ENCODE data around the gene PLEKHB1.

PLEKHB1 gene

GRCh38 chr11:73659961-73660360 is 13.6 kb downstream of the PLEKHB1 start:
- Histone ChIP-seq H3K36me3 (ENCODE audit: control insufficient read depth in 1 of 2, insufficient read depth in 2 of 2, low read length in 2 of 2) (no peaks in the 10 kb centered on the region), H3K9me3 (ENCODE audit: insufficient read depth, low read depth, low read length) (no peaks in the 10 kb centered on the region), H3K79me1 (ENCODE audit: low read length) (no peaks in the 10 kb centered on the region), H3K4me2 (ENCODE audit: low read length) (no peak overlapping the region), H2BK12ac (ENCODE audit: low read length) (no peak overlapping the region), H2AK5ac (ENCODE audit: low read length) (no peak overlapping the region), H4K12ac (ENCODE audit: low read depth, low read length) (no peak overlapping the region), H3K79me2 (ENCODE audit: control insufficient read depth, insufficient read depth, low read length, poor library complexity) (no peaks in the 10 kb centered on the region), H2BK120ac (ENCODE audit: insufficient read depth, low read length, poor library complexity) (no peak overlapping the region), H3K23ac (ENCODE audit: low read length) (no peak overlapping the region), H3K4ac (ENCODE audit: low read depth, low read length) (no peak overlapping the region), H2AFZ (ENCODE audit: insufficient read depth, low read length, poor library complexity) (no peak overlapping the region), H4K91ac (ENCODE audit: low read depth, low read length) (no peak overlapping the region), H4K8ac (ENCODE audit: low read depth, low read length) (no peak overlapping the region), H3K27me3 (ENCODE audit: insufficient read depth, low read length) (no peaks in the 10 kb centered on the region), H3K18ac (ENCODE audit: low read length) (no peak overlapping the region), H3K9ac (ENCODE audit: low read length) (no peak overlapping the region), H3K4me3 (ENCODE audit: low read depth, low read length) (no peak overlapping the region), H2BK5ac (ENCODE audit: low read depth, low read length, poor library complexity) (no peak overlapping the region), H3K14ac (ENCODE audit: low read length) (no peak overlapping the region), H3K27ac (ENCODE audit: low read depth, low read length) (no peak overlapping the region), H3K4me1 (ENCODE audit: control insufficient read depth in 1 of 2, insufficient read depth in 2 of 2, low read length in 2 of 2) (peaks cover 8% of the 10 kb centered on the region in 2 experiments)
- no CpG with 5 or more reads among the region's 3 CpGs for WGBS (ENCODE audit: extremely low coverage, insufficient coverage, insufficient read length)
- DNase-seq: peak; percentile 83 to 95

GRCh38 chr11:73660497-73661034 is 14.2 kb downstream of the PLEKHB1 start:
- peak overlapping the region; percentile 6 for H3K4ac ChIP-seq (ENCODE audit: low read depth, low read length)
- H4K91ac ChIP-seq (ENCODE audit: low read depth, low read length): peak overlapping the region; percentile 28
- DNase-seq: no peak
- peak overlapping the region; percentile 58 for H3K4me2 ChIP-seq (ENCODE audit: low read length)
- H4K12ac ChIP-seq (ENCODE audit: low read depth, low read length): no peak overlapping the region
- no peaks in the 10 kb centered on the region for H3K79me2 ChIP-seq (ENCODE audit: control insufficient read depth, insufficient read depth, low read length, poor library complexity)
- no peaks in the 10 kb centered on the region for H3K27me3 ChIP-seq (ENCODE audit: insufficient read depth, low read length)
- peaks cover 1% of the 10 kb centered on the region for H3K9me3 ChIP-seq (ENCODE audit: insufficient read depth, low read depth, low read length)
- peak overlapping the region; percentile 7 for H3K14ac ChIP-seq (ENCODE audit: low read length)
- no peak overlapping the region for H2AK5ac ChIP-seq (ENCODE audit: low read length)
- H3K23ac ChIP-seq (ENCODE audit: low read length): no peak overlapping the region
- peak overlapping the region; percentile 11 for H3K4me3 ChIP-seq (ENCODE audit: low read depth, low read length)
- no peak overlapping the region for H3K27ac ChIP-seq (ENCODE audit: low read depth, low read length)
- no peak overlapping the region for H3K18ac ChIP-seq (ENCODE audit: low read length)
- no peaks in the 10 kb centered on the region for H3K36me3 ChIP-seq (ENCODE audit: control insufficient read depth in 1 of 2, insufficient read depth in 2 of 2, low read length in 2 of 2)
- H2AFZ ChIP-seq (ENCODE audit: insufficient read depth, low read length, poor library complexity): peak overlapping the region; percentile 30
- no peak overlapping the region for H2BK12ac ChIP-seq (ENCODE audit: low read length)
- H3K79me1 ChIP-seq (ENCODE audit: low read length): no peaks in the 10 kb centered on the region
- WGBS (ENCODE audit: extremely low coverage, insufficient coverage, insufficient read length): no CpG with 5 or more reads among the region's 25 CpGs
- no peak overlapping the region for H2BK5ac ChIP-seq (ENCODE audit: low read depth, low read length, poor library complexity)
- no peak overlapping the region for H3K9ac ChIP-seq (ENCODE audit: low read length)
- no peak overlapping the region for H2BK120ac ChIP-seq (ENCODE audit: insufficient read depth, low read length, poor library complexity)
- H3K4me1 ChIP-seq (ENCODE audit: control insufficient read depth in 1 of 2, insufficient read depth in 2 of 2, low read length in 2 of 2): peaks cover 8 to 13% of the 10 kb centered on the region in 2 experiments
- peak overlapping the region; percentile 7 for H4K8ac ChIP-seq (ENCODE audit: low read depth, low read length)

GRCh38 chr11:73661035-73661628 is 14.8 kb downstream of the PLEKHB1 start:
- no CpG with 5 or more reads among the region's 40 CpGs for WGBS (ENCODE audit: extremely low coverage, insufficient coverage, insufficient read length)

GRCh38 chr11:73662445-73663157 is 16.2 kb downstream of the PLEKHB1 start:
- no peaks in the 10 kb centered on the region for H3K79me1 ChIP-seq (ENCODE audit: low read length)
- H2BK5ac ChIP-seq (ENCODE audit: low read depth, low read length, poor library complexity): no peak overlapping the region
- H3K14ac ChIP-seq (ENCODE audit: low read length): no peak overlapping the region
- H2AK5ac ChIP-seq (ENCODE audit: low read length): no peak overlapping the region
- H3K23ac ChIP-seq (ENCODE audit: low read length): no peak overlapping the region
- no peak overlapping the region for H2BK120ac ChIP-seq (ENCODE audit: insufficient read depth, low read length, poor library complexity)
- H2AFZ ChIP-seq (ENCODE audit: insufficient read depth, low read length, poor library complexity): no peak overlapping the region
- no peak overlapping the region for H2BK12ac ChIP-seq (ENCODE audit: low read length)
- no peak overlapping the region for H3K4me2 ChIP-seq (ENCODE audit: low read length)
- H3K9ac ChIP-seq (ENCODE audit: low read length): no peak overlapping the region
- no peak overlapping the region for H3K4me3 ChIP-seq (ENCODE audit: low read depth, low read length)
- H3K79me2 ChIP-seq (ENCODE audit: control insufficient read depth, insufficient read depth, low read length, poor library complexity): no peaks in the 10 kb centered on the region
- H4K8ac ChIP-seq (ENCODE audit: low read depth, low read length): no peak overlapping the region
- H3K36me3 ChIP-seq (ENCODE audit: control insufficient read depth in 1 of 2, insufficient read depth in 2 of 2, low read length in 2 of 2): no peaks in the 10 kb centered on the region
- no peak overlapping the region for H4K91ac ChIP-seq (ENCODE audit: low read depth, low read length)
- no CpG with 5 or more reads among the region's 3 CpGs for WGBS (ENCODE audit: extremely low coverage, insufficient coverage, insufficient read length)
- H3K4me1 ChIP-seq (ENCODE audit: control insufficient read depth in 1 of 2, insufficient read depth in 2 of 2, low read length in 2 of 2): peaks cover 8 to 13% of the 10 kb centered on the region in 2 experiments
- no peak overlapping the region for H3K18ac ChIP-seq (ENCODE audit: low read length)
- no peak overlapping the region for H3K27ac ChIP-seq (ENCODE audit: low read depth, low read length)
- DNase-seq: no peak
- H3K9me3 ChIP-seq (ENCODE audit: insufficient read depth, low read depth, low read length): peaks cover 1% of the 10 kb centered on the region
- H3K4ac ChIP-seq (ENCODE audit: low read depth, low read length): no peak overlapping the region
- H3K27me3 ChIP-seq (ENCODE audit: insufficient read depth, low read length): no peaks in the 10 kb centered on the region
- H4K12ac ChIP-seq (ENCODE audit: low read depth, low read length): no peak overlapping the region

More at GRCh38 chr11:73661035-73661628, 14.8 kb downstream of the PLEKHB1 start:
- Histone ChIP-seq H2BK5ac (ENCODE audit: low read depth, low read length, poor library complexity) (no peak overlapping the region), H3K18ac (ENCODE audit: low read length) (no peak overlapping the region), H2AK5ac (ENCODE audit: low read length) (no peak overlapping the region), H2AFZ (ENCODE audit: insufficient read depth, low read length, poor library complexity) (peak overlapping the region; percentile 50), H3K23ac (ENCODE audit: low read length) (no peak overlapping the region), H3K14ac (ENCODE audit: low read length) (no peak overlapping the region), H3K4me2 (ENCODE audit: low read length) (peak overlapping the region; percentile 83), H3K9me3 (ENCODE audit: insufficient read depth, low read depth, low read length) (peaks cover 1% of the 10 kb centered on the region), H3K79me2 (ENCODE audit: control insufficient read depth, insufficient read depth, low read length, poor library complexity) (no peaks in the 10 kb centered on the region), H4K91ac (ENCODE audit: low read depth, low read length) (no peak overlapping the region), H3K27me3 (ENCODE audit: insufficient read depth, low read length) (no peaks in the 10 kb centered on the region), H4K8ac (ENCODE audit: low read depth, low read length) (peak overlapping the region; percentile 53), H3K27ac (ENCODE audit: low read depth, low read length) (no peak overlapping the region), H3K36me3 (ENCODE audit: control insufficient read depth in 1 of 2, insufficient read depth in 2 of 2, low read length in 2 of 2) (no peaks in the 10 kb centered on the region), H3K9ac (ENCODE audit: low read length) (peak overlapping the region; percentile 20), H2BK12ac (ENCODE audit: low read length) (no peak overlapping the region), H3K4ac (ENCODE audit: low read depth, low read length) (no peak overlapping the region), H3K4me1 (ENCODE audit: control insufficient read depth in 1 of 2, insufficient read depth in 2 of 2, low read length in 2 of 2) (peaks cover 8 to 13% of the 10 kb centered on the region in 2 experiments), H3K79me1 (ENCODE audit: low read length) (no peaks in the 10 kb centered on the region), H2BK120ac (ENCODE audit: insufficient read depth, low read length, poor library complexity) (no peak overlapping the region), H3K4me3 (ENCODE audit: low read depth, low read length) (peak overlapping the region; percentile 38), H4K12ac (ENCODE audit: low read depth, low read length) (no peak overlapping the region)
- peak; percentile 85 to 96 for DNase-seq
